ENCODE results near the gene C19orf73. TPM values are rescaled to one million over a fixed set of nuclear protein-coding genes. Genes with fewer than 3 reads are reported as not detected.

The C19orf73 gene
- total and polyA plus RNA-seq, 9 of the 15 experiments (the other 6 are each of a cell fraction or from before 2014, with no cell fraction given) = 0.08 to 7.4 (median 1.4) TPM

DNA sequence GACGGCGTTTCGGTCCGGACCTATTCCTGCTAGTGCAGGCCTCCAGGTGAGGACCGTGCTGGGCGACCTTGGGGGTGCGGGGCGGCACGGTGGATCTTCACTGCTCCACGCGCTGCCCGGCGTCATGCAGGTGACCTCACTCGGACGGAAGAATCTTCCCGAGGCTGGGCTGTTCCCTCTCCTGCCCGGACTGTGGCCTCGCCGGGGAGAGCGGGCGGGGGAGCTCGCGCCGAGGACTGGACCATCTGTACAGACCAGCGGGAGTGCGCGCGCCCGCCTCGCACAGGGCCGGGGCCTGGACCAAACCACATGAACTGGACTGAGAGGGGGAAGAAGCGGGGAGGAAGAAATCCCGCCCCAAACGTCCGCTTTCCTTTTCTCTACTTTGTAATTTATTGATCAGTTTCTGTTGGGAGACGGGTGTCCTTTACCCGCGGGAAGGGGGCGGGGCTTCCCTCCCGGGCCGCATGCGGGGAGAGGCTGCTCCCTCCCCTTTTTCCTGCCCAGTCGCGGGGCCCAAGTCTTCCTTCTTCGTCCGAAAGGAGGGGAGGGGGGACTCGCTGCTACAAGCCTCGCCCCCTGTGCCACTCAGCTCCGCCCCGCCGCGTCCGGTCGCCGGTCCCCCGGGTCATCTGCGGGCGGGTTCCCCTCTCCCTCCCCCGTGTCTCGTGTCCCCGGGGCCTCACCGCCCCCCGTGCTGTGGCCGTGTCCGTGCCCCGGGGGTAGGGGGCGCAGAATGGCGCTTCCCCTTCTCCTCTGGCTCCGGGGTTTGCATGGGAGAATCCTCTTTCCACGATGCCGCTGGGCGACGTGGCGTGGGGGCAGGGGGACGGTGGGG is 31.4 kb upstream of the C19orf73 start (continued):
- TF ChIP-seq, protein P1, sequence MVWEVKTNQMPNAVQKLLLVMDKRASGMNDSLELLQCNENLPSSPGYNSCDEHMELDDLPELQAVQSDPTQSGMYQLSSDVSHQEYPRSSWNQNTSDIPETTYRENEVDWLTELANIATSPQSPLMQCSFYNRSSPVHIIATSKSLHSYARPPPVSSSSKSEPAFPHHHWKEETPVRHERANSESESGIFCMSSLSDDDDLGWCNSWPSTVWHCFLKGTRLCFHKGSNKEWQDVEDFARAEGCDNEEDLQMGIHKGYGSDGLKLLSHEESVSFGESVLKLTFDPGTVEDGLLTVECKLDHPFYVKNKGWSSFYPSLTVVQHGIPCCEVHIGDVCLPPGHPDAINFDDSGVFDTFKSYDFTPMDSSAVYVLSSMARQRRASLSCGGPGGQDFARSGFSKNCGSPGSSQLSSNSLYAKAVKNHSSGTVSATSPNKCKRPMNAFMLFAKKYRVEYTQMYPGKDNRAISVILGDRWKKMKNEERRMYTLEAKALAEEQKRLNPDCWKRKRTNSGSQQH (CRISPR knock-in tag; IDR thresholded peaks at IDR 0.05) = peak; percentile 60; the same call in 1 of the 2 replicates
- peak; percentile 47 for TF ChIP-seq POLR2H (tag; IDR thresholded peaks at IDR 0.05; ENCODE audit: low read depth)
- TF ChIP-seq, protein P2, sequence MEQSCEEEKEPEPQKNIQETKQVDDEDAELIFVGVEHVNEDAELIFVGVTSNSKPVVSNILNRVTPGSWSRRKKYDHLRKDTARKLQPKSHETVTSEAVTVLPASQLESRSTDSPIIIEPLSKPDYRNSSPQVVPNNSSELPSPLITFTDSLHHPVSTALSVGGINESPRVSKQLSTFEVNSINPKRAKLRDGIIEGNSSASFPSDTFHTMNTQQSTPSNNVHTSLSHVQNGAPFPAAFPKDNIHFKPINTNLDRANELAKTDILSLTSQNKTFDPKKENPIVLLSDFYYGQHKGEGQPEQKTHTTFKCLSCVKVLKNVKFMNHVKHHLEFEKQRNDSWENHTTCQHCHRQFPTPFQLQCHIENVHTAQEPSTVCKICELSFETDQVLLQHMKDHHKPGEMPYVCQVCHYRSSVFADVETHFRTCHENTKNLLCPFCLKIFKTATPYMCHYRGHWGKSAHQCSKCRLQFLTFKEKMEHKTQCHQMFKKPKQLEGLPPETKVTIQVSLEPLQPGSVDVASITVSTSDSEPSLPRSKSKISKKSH (CRISPR knock-in tag; IDR thresholded peaks at IDR 0.05) = no peak
- peak; percentile 77 to 80 for TF ChIP-seq NRF1 (conservative IDR thresholded peaks at IDR 0.05 in 1 of 2, IDR thresholded peaks at IDR 0.05 in 1 of 2)
- TF ChIP-seq KAT7 (CRISPR knock-in tag; IDR thresholded peaks at IDR 0.05; ENCODE audit: borderline replicate concordance) = peak; percentile 4; the same call in 1 of the 2 replicates
- TF ChIP-seq, protein P3, sequence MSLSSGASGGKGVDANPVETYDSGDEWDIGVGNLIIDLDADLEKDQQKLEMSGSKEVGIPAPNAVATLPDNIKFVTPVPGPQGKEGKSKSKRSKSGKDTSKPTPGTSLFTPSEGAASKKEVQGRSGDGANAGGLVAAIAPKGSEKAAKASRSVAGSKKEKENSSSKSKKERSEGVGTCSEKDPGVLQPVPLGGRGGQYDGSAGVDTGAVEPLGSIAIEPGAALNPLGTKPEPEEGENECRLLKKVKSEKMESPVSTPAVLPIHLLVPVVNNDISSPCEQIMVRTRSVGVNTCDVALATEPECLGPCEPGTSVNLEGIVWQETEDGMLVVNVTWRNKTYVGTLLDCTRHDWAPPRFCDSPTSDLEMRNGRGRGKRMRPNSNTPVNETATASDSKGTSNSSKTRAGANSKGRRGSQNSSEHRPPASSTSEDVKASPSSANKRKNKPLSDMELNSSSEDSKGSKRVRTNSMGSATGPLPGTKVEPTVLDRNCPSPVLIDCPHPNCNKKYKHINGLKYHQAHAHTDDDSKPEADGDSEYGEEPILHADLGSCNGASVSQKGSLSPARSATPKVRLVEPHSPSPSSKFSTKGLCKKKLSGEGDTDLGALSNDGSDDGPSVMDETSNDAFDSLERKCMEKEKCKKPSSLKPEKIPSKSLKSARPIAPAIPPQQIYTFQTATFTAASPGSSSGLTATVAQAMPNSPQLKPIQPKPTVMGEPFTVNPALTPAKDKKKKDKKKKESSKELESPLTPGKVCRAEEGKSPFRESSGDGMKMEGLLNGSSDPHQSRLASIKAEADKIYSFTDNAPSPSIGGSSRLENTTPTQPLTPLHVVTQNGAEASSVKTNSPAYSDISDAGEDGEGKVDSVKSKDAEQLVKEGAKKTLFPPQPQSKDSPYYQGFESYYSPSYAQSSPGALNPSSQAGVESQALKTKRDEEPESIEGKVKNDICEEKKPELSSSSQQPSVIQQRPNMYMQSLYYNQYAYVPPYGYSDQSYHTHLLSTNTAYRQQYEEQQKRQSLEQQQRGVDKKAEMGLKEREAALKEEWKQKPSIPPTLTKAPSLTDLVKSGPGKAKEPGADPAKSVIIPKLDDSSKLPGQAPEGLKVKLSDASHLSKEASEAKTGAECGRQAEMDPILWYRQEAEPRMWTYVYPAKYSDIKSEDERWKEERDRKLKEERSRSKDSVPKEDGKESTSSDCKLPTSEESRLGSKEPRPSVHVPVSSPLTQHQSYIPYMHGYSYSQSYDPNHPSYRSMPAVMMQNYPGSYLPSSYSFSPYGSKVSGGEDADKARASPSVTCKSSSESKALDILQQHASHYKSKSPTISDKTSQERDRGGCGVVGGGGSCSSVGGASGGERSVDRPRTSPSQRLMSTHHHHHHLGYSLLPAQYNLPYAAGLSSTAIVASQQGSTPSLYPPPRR (CRISPR knock-in tag; IDR thresholded peaks at IDR 0.05; ENCODE audit: borderline replicate concordance) = 0 out of 2 replicates have a peak, but pooled peaks have one; percentile 86
- TF ChIP-seq KDM4B (IDR thresholded peaks at IDR 0.05; ENCODE audit: borderline replicate concordance in 2 of 2, low read depth in 1 of 2) = 0 out of 4 replicates have a peak, but pooled peaks of 1 of the 2 experiments have one; percentile 6
- TF ChIP-seq FOXM1 (IDR thresholded peaks at IDR 0.05; ENCODE audit: low read depth) = peak; percentile 90
- no peak for TF ChIP-seq FOXM1 (CRISPR knock-in tag; IDR thresholded peaks at IDR 0.05; ENCODE audit: low read depth)
- TF ChIP-seq FIP1L1 (IDR thresholded peaks at IDR 0.05; ENCODE audit: low read depth, low read length, poor library complexity, severe bottlenecking) = peak; percentile 91
- TF ChIP-seq, protein P4, sequence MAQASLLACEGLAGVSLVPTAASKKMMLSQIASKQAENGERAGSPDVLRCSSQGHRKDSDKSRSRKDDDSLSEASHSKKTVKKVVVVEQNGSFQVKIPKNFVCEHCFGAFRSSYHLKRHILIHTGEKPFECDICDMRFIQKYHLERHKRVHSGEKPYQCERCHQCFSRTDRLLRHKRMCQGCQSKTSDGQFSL (CRISPR knock-in tag; IDR thresholded peaks at IDR 0.05) = peak; percentile 59
- TF ChIP-seq, protein P4 (tag; IDR thresholded peaks at IDR 0.05) = no peak
- peak; percentile 92 for TF ChIP-seq ZBTB7A (IDR thresholded peaks at IDR 0.05; ENCODE audit: borderline replicate concordance, control insufficient read depth, low read depth, low read length)
- no peak for TF ChIP-seq ZNF239 (CRISPR knock-in tag; IDR thresholded peaks at IDR 0.05)
- TF ChIP-seq TARDBP (IDR thresholded peaks at IDR 0.05) = no peak
- TF ChIP-seq E2F3 (CRISPR knock-in tag; IDR thresholded peaks at IDR 0.05) = peak; percentile 46
- no peak for TF ChIP-seq PHB2 (IDR thresholded peaks at IDR 0.05; ENCODE audit: low read depth)
- no peak for TF ChIP-seq TFAM (CRISPR knock-in tag; conservative IDR thresholded peaks at IDR 0.05)

Measured in K562 (cell line).